OCI-LY1 (cell line): ENCODE measurements around the gene DOCK2.

Experiments used
- H2AFZ ChIP-seq: fragments of 200-600 bp; sonication (generic), shearing (Covaris generic); 2 replicates; pipeline ENCODE4 v1.6.0; 2014; ENCODE audit warnings: antibody characterized with exemption, mild to moderate bottlenecking, low read length
- H3F3A ChIP-seq: fragments of 200-600 bp; sonication (generic), shearing (Covaris generic); 2 replicates; pipeline ENCODE4 v1.6.0; 2014; ENCODE audit warnings: mild to moderate bottlenecking, antibody characterized with exemption, low read length, moderate library complexity; ENCODE audit not compliant: insufficient read depth
- H3K27ac ChIP-seq: fragments of 200-600 bp; sonication (generic); 2 replicates; pipeline ENCODE4 v1.5.1; 2014; ENCODE audit warnings: low read length, mixed run types, mild to moderate bottlenecking, low read depth; ENCODE audit not compliant: poor library complexity, severe bottlenecking
- H3K27me3 ChIP-seq: fragments of 200-600 bp; sonication (generic); 2 replicates; pipeline ENCODE4 v1.6.0; 2014; ENCODE audit warnings: antibody characterized with exemption, mild to moderate bottlenecking, low read length, moderate library complexity; ENCODE audit not compliant: insufficient read depth
- H3K36me3 ChIP-seq: fragments of 200-600 bp; sonication (generic); 2 replicates; pipeline ENCODE4 v1.6.1; 2014; ENCODE audit warnings: mild to moderate bottlenecking, antibody characterized with exemption, low read length, moderate library complexity, mixed read lengths; ENCODE audit not compliant: insufficient read depth
- H3K4me1 ChIP-seq: fragments of 200-600 bp; sonication (generic); 2 replicates; pipeline ENCODE4 v1.5.1; 2014; ENCODE audit warnings: mild to moderate bottlenecking, low read length, moderate library complexity; ENCODE audit not compliant: insufficient read depth, severe bottlenecking
- H3K4me2 ChIP-seq: fragments of 200-600 bp; sonication (generic), shearing (Covaris generic); 2 replicates; pipeline ENCODE4 v1.6.1; 2014; ENCODE audit warnings: low read length
- H3K4me3 ChIP-seq: fragments of 200-600 bp; sonication (generic); 2 replicates; pipeline ENCODE4 v1.5.1; 2014; ENCODE audit warnings: low read length, low read depth, mild to moderate bottlenecking, mixed read lengths; ENCODE audit not compliant: poor library complexity, severe bottlenecking
- H3K79me2 ChIP-seq: fragments of 200-600 bp; shearing (Covaris generic); 2 replicates; pipeline ENCODE4 v1.6.1; 2016; ENCODE audit warnings: mixed run types, low read length, mixed read lengths; ENCODE audit not compliant: insufficient read depth
- H3K9ac ChIP-seq: fragments of 200-600 bp; sonication (generic), shearing (Covaris generic); 2 replicates; pipeline ENCODE4 v1.6.1; 2014; ENCODE audit warnings: mild to moderate bottlenecking, low read length, mixed read lengths
- H3K9me2 ChIP-seq: fragments of 200-600 bp; sonication (generic), shearing (Covaris generic); 2 replicates; pipeline ENCODE4 v1.6.1; 2014; ENCODE audit warnings: low read depth, mild to moderate bottlenecking, low read length, mixed read lengths
- H3K9me3 ChIP-seq: fragments of 200-600 bp; shearing (Covaris generic); 2 replicates; pipeline ENCODE4 v1.6.1; 2014; ENCODE audit warnings: low read length, mixed read lengths
- H4K20me1 ChIP-seq: fragments of 200-600 bp; sonication (generic), shearing (Covaris generic); 2 replicates; pipeline ENCODE4 v1.6.0; 2016; ENCODE audit warnings: mild to moderate bottlenecking, low read length; ENCODE audit not compliant: insufficient read depth
- EZH2 ChIP-seq: fragments of 200-600 bp; sonication (generic), shearing (Covaris generic); IDR thresholded peaks from 2 replicates; pipeline ENCODE4 v1.8.0; 2017; ENCODE audit warnings: borderline replicate concordance, mixed run types, mild to moderate bottlenecking, antibody characterized with exemption, low read length, moderate library complexity, mixed read lengths
- TF ChIP-seq, protein P1 (sequence below): fragments of 200-600 bp; sonication (generic), shearing (Covaris generic); IDR thresholded peaks from 2 replicates; pipeline ENCODE4 v1.5.1; 2017; ENCODE audit warnings: mild to moderate bottlenecking, antibody characterized with exemption, low read length, moderate library complexity, mixed read lengths

The DOCK2 gene

DNA sequence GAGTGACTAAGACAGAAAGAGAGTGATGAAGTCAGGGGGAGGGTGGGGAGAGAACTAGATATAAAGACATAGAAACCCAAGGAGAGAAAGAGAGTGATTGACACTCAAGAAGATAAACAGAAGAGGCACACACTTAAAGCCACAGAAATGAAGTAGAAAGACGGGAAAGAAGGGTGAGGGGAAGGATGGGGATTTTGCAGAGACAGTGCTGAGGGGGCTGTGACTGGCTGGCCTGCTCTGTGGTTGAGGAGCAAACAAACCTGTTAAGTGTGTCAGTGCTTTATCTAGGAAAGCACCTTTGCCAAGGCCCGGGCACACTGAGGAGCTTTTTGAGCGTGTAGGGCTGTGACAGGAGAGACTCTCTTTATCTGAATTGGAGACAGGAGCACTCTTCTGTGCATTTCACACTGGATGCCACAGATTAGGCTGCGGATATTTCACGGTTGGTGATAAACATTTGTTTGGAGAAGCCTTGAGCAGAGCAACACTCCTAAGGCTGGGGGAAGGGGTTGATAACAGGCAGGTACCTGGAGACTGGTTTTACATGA lies 109.1 kb downstream of the DOCK2 start:
- Histone ChIP-seq H3K9me3 (no peaks in the 10 kb centered on the region), H3K4me2 (no peak overlapping the region), H3K9me2 (no peaks in the 10 kb centered on the region), H2AFZ (no peak overlapping the region), H3K27me3 (no peaks in the 10 kb centered on the region), H3K4me3 (no peak overlapping the region), H3K9ac (no peak overlapping the region), H3K79me2 (no peaks in the 10 kb centered on the region), H3K27ac (no peak overlapping the region), H3K36me3 (peaks cover 87% of the 10 kb centered on the region), H3K4me1 (no peaks in the 10 kb centered on the region), H4K20me1 (no peaks in the 10 kb centered on the region), H3F3A (no peaks in the 10 kb centered on the region)
- TF ChIP-seq EZH2 = no peak
- TF ChIP-seq, protein P1, sequence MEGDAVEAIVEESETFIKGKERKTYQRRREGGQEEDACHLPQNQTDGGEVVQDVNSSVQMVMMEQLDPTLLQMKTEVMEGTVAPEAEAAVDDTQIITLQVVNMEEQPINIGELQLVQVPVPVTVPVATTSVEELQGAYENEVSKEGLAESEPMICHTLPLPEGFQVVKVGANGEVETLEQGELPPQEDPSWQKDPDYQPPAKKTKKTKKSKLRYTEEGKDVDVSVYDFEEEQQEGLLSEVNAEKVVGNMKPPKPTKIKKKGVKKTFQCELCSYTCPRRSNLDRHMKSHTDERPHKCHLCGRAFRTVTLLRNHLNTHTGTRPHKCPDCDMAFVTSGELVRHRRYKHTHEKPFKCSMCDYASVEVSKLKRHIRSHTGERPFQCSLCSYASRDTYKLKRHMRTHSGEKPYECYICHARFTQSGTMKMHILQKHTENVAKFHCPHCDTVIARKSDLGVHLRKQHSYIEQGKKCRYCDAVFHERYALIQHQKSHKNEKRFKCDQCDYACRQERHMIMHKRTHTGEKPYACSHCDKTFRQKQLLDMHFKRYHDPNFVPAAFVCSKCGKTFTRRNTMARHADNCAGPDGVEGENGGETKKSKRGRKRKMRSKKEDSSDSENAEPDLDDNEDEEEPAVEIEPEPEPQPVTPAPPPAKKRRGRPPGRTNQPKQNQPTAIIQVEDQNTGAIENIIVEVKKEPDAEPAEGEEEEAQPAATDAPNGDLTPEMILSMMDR = no peak

DNA sequence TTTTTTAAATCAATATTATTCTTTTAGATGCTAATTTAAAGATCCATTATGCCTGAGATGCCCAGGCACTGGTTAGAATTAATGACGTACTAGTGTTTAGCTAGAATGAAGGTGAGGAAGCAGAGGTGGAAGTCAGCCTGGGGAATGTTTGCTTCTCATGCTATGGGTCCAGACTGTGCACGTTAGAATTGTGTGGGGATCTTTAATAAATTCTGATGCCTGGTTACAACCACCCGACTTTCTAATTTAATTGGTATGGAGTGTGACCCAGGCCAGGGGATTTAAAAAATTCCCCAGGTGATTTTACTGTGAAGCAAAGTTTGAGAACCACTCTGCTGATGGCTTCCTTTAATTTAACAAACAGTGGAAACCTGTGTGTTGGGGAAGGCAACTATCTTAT lies 111.1 kb downstream of the DOCK2 start:
- Histone ChIP-seq H3K27ac (no peak overlapping the region), H3K9me3 (no peaks in the 10 kb centered on the region), H3K4me3 (no peak overlapping the region), H3K36me3 (peaks cover 90% of the 10 kb centered on the region), H3K27me3 (no peaks in the 10 kb centered on the region), H3K9me2 (no peaks in the 10 kb centered on the region), H2AFZ (no peak overlapping the region), H3K4me2 (no peak overlapping the region), H3K4me1 (no peaks in the 10 kb centered on the region), H4K20me1 (no peaks in the 10 kb centered on the region), H3K79me2 (no peaks in the 10 kb centered on the region), H3F3A (no peaks in the 10 kb centered on the region), H3K9ac (no peak overlapping the region)
- TF ChIP-seq EZH2 = no peak
- TF ChIP-seq, protein P1 = no peak

DNA sequence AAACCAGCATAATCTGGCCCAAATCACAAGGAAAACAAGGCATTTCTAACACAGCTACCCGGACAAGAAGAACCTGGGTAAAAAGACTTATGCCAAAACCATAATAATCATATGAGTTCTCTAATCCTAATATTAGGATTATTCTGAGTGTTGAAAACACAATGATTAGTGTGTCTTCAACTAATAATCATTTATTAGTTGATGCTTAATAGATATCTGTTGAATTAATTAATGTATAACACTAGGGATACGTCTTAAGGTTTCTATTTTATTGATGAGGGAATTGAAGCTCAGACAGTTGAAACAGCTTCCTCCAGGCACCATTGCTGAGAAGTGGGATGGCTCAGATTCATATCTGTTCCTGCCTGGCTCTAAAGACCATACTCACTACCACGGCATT lies 112.2 kb downstream of the DOCK2 start:
- Histone ChIP-seq H3F3A (no peaks in the 10 kb centered on the region), H3K9me2 (no peaks in the 10 kb centered on the region), H3K27me3 (no peaks in the 10 kb centered on the region), H4K20me1 (no peaks in the 10 kb centered on the region), H3K9me3 (no peaks in the 10 kb centered on the region), H3K4me3 (no peak overlapping the region), H3K36me3 (peaks cover 93% of the 10 kb centered on the region), H3K27ac (no peak overlapping the region), H3K4me1 (no peaks in the 10 kb centered on the region), H2AFZ (no peak overlapping the region), H3K4me2 (no peak overlapping the region), H3K9ac (no peak overlapping the region), H3K79me2 (no peaks in the 10 kb centered on the region)
- no peak for TF ChIP-seq EZH2
- TF ChIP-seq, protein P1 = no peak
